ENCODE results near the gene ADAM23.

Gene ADAM23

DNA sequence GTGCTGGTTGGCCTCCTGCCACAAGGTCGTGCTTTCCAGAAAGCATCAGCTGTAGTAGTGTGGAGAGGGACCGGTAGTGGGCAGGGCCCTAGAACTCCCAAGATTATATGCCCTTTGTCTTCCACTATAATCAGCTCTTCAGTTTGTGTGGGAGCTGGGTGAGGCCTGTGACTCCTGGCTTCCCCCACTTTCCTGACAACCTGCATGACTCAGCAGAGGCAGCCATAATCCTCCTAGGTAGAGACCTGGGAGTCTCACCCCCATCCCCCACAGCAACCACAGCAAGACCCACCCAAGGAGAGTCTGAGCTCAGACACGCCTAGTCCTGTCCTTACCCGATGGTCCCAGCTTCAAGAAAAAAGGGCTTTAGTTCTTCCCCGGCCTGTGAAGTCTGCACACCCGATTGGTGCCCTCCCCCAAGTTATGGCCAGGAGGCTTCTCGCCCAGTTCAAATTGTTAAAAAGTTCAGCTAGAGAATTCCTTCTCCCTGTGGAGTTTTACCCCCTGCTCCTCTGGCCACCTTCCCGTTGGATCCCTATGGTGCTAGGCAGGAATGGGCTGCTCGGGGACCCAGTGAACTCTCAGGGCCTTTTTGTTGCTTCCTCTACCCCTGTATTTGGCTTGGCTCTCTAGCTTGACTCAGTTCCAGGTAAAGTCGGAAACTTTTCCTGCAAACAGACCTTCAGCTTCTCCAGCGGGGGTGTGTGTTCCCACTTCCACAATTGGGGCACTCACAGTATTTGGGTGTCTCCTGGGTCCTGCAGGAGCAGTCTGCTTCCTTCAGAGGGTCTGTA lies 141.2 kb downstream of the ADAM23 start:
- Mint-ChIP-seq H3K27ac (no peak overlapping the region), H3K9me3 (no peaks in the 10 kb centered on the region), H3K4me1 (ENCODE audit: low read depth) (no peaks in the 10 kb centered on the region), H3K36me3 (ENCODE audit: low read depth) (no peaks in the 10 kb centered on the region), H3K27me3 (ENCODE audit: low read depth) (peaks cover 15% of the 10 kb centered on the region), H3K4me3 (no peak overlapping the region)
- DNase-seq (ENCODE audit: low spot score) = no peak

DNA sequence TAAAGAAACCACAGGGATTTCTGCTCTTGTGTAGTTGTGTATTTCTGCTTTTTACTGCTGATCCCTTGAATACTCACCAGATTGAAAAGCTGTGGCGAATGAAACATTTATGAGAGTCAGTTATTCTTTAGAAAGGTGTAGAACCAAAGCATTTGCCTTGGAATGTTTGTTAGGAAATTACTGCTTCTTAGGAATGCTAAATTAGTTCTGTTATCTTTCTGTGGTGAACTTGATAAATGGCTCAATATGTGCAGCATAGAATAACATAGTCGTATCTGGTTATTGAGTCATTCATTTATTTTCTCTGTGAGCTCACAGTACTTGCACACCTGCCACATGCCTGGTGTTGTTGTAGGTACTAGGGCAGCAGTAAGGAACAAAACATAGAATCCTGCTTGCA lies 142.0 kb downstream of the ADAM23 start:
- Mint-ChIP-seq H3K27ac (no peak overlapping the region), H3K36me3 (ENCODE audit: low read depth) (no peaks in the 10 kb centered on the region), H3K27me3 (ENCODE audit: low read depth) (peaks cover 15% of the 10 kb centered on the region), H3K4me1 (ENCODE audit: low read depth) (no peaks in the 10 kb centered on the region), H3K9me3 (no peaks in the 10 kb centered on the region), H3K4me3 (no peak overlapping the region)
- DNase-seq (ENCODE audit: low spot score) = no peak

DNA sequence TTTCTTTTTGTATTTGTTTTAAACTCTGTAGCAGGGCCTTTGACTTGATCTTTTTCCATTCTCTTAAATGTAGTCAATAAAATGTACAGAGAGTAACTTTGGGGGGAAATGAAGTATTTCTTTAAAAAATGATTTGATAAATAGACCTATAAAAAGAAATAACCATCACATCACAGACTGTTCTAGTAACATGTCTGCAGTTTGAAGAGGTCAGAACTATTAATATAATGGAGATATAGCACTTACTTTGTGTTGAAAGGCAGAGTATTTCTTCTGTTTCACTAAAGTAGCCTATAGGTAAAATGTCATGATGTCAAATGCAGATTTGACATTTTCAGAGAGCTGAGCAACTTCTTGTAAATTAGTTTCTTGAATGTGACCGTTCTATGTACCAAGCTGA lies 143.3 kb downstream of the ADAM23 start:
- DNase-seq (ENCODE audit: low spot score) = no peak
- Mint-ChIP-seq H3K36me3 (ENCODE audit: low read depth) (no peaks in the 10 kb centered on the region), H3K27ac (no peak overlapping the region), H3K4me1 (ENCODE audit: low read depth) (no peaks in the 10 kb centered on the region), H3K27me3 (ENCODE audit: low read depth) (peaks cover 8% of the 10 kb centered on the region), H3K9me3 (no peaks in the 10 kb centered on the region), H3K4me3 (no peak overlapping the region)

DNA sequence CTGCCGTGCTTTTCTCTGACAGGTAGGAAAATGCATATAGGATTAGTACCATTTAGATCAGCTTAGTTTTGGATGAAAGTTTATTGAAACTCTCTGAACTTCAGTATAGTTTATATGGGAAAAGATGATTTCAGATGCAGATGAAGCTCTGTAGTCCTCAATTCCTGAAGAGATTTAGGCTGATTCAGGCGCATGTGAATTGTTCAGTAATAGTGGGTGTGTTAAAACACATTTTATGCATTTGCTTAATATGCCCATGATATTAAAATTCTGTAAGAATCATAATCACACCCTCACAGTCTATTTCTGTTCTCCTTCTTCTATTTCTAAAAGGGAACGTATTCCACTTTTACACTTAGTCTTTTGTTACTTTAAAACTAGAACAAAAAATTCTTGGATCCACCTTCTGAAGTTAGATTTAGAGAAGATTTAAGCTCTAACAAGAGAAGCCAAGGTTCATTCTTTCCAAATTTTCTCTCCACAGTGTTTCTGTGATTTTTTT lies 154.4 kb downstream of the ADAM23 start:
- Mint-ChIP-seq H3K27me3 (ENCODE audit: low read depth) (peaks cover 3% of the 10 kb centered on the region), H3K4me1 (ENCODE audit: low read depth) (no peaks in the 10 kb centered on the region), H3K36me3 (ENCODE audit: low read depth) (no peaks in the 10 kb centered on the region), H3K27ac (no peak overlapping the region), H3K4me3 (no peak overlapping the region), H3K9me3 (no peaks in the 10 kb centered on the region)
- no peak for DNase-seq (ENCODE audit: low spot score)

DNA sequence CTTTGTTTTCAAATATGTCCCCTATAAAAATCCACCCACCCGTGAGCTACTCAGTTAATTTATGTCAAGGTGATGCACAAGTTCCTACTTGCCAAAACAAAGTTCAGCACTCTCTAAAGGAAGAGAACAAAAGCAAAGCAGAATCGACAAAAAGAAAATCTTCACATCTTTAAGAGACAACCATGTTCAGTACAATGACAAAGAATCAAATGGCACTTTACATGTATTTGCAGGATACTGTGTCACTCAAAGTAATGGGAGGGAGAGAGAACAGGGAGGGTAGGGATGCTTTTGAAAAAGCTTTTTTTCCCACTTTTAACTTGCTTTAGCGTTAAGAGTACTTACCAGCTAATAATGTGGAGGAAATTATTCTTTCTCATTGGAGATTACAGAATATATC lies 159.9 kb downstream of the ADAM23 start:
- no peak overlapping the region for H3K27ac Mint-ChIP-seq
- peaks cover 8% of the 10 kb centered on the region for H3K27me3 Mint-ChIP-seq (ENCODE audit: low read depth)
- H3K9me3 Mint-ChIP-seq = no peaks in the 10 kb centered on the region
- DNase-seq (ENCODE audit: low spot score) = no peak
- no peaks in the 10 kb centered on the region for H3K4me1 Mint-ChIP-seq (ENCODE audit: low read depth)
- no peak overlapping the region for H3K4me3 Mint-ChIP-seq
- H3K36me3 Mint-ChIP-seq (ENCODE audit: low read depth) = no peaks in the 10 kb centered on the region

DNA sequence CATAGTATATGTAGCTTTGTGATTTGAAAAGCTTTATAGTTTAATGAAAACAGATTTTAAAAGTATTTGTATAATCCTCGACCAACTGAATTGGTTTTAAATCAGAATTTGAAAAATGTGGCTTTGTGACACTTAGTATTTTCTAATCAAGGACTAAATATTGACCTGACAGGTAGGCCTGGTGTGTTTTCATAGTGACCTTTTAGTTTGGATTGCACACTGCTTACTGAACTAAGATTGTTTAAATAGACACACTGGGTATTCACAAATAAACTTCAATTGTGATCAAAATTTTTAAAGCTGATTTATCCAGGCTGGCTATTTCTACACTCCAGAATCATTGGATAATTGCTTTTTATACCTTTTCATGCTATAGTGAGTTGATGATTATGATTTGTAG lies 167.1 kb downstream of the ADAM23 start:
- Mint-ChIP-seq H3K4me3 (no peak overlapping the region), H3K36me3 (ENCODE audit: low read depth) (no peaks in the 10 kb centered on the region), H3K9me3 (no peaks in the 10 kb centered on the region), H3K4me1 (ENCODE audit: low read depth) (peaks cover 7% of the 10 kb centered on the region), H3K27me3 (ENCODE audit: low read depth) (peaks cover 8% of the 10 kb centered on the region), H3K27ac (no peak overlapping the region)
- DNase-seq (ENCODE audit: low spot score) = no peak

DNA sequence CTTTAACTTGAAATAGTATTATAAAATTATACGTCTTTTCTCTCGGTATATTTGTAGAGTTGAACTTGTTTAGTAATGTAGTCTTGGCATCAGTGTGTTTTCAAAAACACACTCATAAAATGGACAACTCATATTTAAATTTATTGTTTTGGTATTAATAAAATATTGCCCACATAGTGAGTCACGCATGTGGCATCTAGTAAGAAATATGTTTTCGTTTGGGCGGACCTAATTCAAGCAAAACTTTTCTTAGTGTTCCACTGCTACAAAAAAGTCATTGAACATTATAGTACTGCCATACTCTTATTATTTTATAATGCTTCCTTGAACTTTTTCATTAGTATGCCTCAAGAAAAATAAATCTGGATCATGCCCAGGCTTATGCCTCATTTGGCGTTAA lies 167.9 kb downstream of the ADAM23 start:
- Mint-ChIP-seq H3K4me3 (no peak overlapping the region), H3K27ac (no peak overlapping the region), H3K36me3 (ENCODE audit: low read depth) (no peaks in the 10 kb centered on the region), H3K9me3 (no peaks in the 10 kb centered on the region), H3K27me3 (ENCODE audit: low read depth) (peaks cover 4% of the 10 kb centered on the region), H3K4me1 (ENCODE audit: low read depth) (peaks cover 7% of the 10 kb centered on the region)
- DNase-seq (ENCODE audit: low spot score) = no peak

DNA sequence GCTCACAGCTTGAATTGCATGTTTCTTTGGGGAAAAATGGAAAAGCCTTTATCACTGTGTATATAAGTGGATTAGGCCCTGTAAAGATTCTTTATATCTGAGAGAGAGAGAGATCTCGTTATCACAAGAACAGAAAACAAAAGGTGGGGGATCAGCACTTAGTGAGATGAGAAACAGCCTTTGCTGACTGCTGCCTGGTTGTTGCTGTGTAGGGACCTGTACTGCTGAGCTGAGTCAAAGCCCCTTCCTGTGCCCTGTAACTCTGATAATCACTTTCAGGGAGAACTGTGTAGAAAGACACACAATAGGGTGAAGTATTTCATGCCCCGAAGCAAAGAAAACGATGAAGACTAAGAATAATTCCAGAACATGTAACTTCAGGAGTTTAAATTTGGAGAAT lies 168.4 kb downstream of the ADAM23 start:
- H3K9me3 Mint-ChIP-seq = no peaks in the 10 kb centered on the region
- no peak for DNase-seq (ENCODE audit: low spot score)
- H3K4me3 Mint-ChIP-seq = no peak overlapping the region
- no peaks in the 10 kb centered on the region for H3K36me3 Mint-ChIP-seq (ENCODE audit: low read depth)
- H3K27me3 Mint-ChIP-seq (ENCODE audit: low read depth) = peaks cover 4% of the 10 kb centered on the region
- peaks cover 7% of the 10 kb centered on the region for H3K4me1 Mint-ChIP-seq (ENCODE audit: low read depth)
- H3K27ac Mint-ChIP-seq = no peak overlapping the region

DNA sequence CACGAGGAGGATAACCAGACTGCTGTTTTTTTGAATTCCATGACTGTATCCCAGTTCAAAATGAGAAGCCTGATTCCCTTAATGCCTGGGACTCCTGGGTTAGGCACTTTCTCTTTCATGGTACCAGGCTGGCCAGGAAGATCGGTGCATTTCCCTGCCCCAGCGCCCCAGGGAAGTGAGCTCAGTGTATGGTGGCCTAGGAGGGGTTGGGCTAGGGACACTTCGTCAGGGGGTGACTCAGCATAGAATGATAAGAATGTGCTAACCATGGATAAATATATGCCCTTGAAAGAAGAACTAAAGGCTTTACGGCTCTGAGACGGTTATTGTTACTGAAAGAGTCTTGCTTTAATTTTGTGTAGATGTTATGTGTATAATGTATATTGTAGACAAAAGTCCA lies 171.5 kb downstream of the ADAM23 start:
- Mint-ChIP-seq H3K4me3 (no peak overlapping the region), H3K9me3 (no peaks in the 10 kb centered on the region), H3K36me3 (ENCODE audit: low read depth) (no peaks in the 10 kb centered on the region), H3K4me1 (ENCODE audit: low read depth) (peaks cover 3% of the 10 kb centered on the region), H3K27me3 (ENCODE audit: low read depth) (peaks cover 6% of the 10 kb centered on the region), H3K27ac (no peak overlapping the region)
- no peak for DNase-seq (ENCODE audit: low spot score)

DNA sequence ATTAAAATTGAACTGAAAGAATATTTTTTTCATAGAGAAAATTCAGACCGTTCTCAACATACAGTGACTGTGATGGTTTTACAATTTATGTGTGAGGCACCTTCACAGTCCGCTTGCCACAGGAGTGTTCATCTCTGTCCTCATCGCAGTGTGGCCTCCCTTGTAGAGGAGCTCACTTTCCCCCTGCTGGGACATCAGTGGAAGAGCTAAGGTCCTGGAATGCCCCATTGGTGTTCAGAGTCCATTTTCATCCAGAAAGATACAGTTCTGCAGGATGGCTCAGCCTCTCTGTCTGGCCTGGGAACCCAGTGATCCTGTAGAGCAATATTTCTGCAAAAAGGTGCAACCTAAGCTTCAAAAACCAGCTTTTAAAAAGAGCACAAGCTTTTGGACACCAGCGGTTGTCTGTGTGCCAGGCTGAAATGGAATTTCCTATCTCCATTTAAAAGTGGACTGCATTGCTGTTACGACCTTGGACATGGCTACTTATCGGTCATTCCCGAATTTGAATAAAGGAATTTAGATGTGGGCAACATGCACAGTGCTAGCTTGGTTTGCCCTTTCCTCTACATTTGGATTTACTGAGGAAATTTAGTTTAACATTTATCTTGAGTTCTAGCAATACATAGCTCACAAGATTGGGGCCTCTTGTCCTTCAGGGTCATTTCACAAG lies 172.2 kb downstream of the ADAM23 start:
- no peak for DNase-seq (ENCODE audit: low spot score)
- Mint-ChIP-seq H3K4me1 (ENCODE audit: low read depth) (no peaks in the 10 kb centered on the region), H3K36me3 (ENCODE audit: low read depth) (no peaks in the 10 kb centered on the region), H3K9me3 (no peaks in the 10 kb centered on the region), H3K27me3 (ENCODE audit: low read depth) (peaks cover 6% of the 10 kb centered on the region), H3K27ac (no peak overlapping the region), H3K4me3 (no peak overlapping the region)

DNA sequence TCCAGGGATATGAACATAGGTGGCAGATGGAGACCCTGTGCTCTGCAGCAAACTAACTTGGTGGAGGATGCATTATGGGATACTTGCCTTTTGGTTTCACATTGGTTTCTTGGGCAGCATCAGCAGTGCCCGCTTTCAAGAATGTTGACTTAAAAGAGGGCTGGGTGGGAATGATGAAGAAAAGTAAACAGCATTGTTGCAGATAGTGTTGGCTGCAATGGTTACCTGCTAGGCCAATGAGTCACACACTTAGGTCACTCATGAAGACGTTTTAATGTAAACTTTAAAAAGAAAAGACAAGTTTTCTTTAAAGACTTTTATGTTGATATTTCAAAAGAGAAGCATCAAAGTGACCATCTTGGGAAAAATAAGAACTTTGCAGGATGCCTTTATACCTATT lies 172.8 kb downstream of the ADAM23 start:
- H3K27ac Mint-ChIP-seq = no peak overlapping the region
- H3K27me3 Mint-ChIP-seq (ENCODE audit: low read depth) = peaks cover 6% of the 10 kb centered on the region
- no peaks in the 10 kb centered on the region for H3K36me3 Mint-ChIP-seq (ENCODE audit: low read depth)
- H3K9me3 Mint-ChIP-seq = no peaks in the 10 kb centered on the region
- no peaks in the 10 kb centered on the region for H3K4me1 Mint-ChIP-seq (ENCODE audit: low read depth)
- no peak overlapping the region for H3K4me3 Mint-ChIP-seq
- DNase-seq (ENCODE audit: low spot score) = no peak

DNA sequence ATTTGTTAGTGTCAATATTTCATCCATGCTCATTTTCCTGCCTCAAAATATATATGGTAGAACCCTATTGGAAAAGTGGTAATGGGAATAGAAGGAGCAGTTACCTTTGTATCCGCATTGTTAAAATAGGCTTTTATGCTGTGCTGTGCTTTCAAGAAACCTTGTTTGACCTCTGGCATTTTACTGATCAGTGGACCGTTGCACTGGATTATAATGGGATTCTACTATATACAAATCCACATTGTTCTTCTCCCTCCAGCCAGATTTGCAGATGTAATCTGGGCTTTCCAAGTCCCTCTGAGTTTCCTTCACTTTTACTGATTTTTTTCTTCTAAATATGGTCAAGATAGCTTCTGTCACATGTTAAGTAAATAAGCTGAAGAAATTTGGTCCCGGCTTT lies 175.7 kb downstream of the ADAM23 start:
- H3K27ac Mint-ChIP-seq = no peak overlapping the region
- no peak for DNase-seq (ENCODE audit: low spot score)
- H3K9me3 Mint-ChIP-seq = no peaks in the 10 kb centered on the region
- H3K36me3 Mint-ChIP-seq (ENCODE audit: low read depth) = no peaks in the 10 kb centered on the region
- H3K27me3 Mint-ChIP-seq (ENCODE audit: low read depth) = peaks cover 6% of the 10 kb centered on the region
- H3K4me3 Mint-ChIP-seq = no peak overlapping the region
- no peaks in the 10 kb centered on the region for H3K4me1 Mint-ChIP-seq (ENCODE audit: low read depth)

DNA sequence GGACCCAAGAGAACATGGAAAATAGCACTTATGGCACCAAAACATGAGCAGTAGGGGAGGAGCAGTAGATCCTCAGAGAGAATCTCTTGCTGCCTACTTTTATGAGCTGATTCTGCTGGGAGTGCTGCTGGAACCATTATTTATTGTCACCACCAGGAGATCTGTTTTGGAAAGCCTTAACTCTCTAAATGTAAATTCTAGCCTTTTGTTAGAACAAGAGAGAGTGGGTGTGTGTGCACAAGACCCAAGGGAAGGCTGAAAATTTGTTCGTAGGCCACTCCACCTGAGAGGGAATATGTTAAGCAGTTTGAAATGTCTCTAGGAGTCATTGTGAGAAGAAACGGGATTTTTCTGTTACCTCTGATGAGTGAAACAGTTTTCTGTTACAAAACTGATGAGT lies 182.8 kb downstream of the ADAM23 start:
- H3K36me3 Mint-ChIP-seq (ENCODE audit: low read depth) = no peaks in the 10 kb centered on the region
- H3K4me1 Mint-ChIP-seq (ENCODE audit: low read depth) = no peaks in the 10 kb centered on the region
- no peak overlapping the region for H3K27ac Mint-ChIP-seq
- no peaks in the 10 kb centered on the region for H3K9me3 Mint-ChIP-seq
- no peak overlapping the region for H3K4me3 Mint-ChIP-seq
- DNase-seq (ENCODE audit: low spot score) = no peak
- peaks cover 4% of the 10 kb centered on the region for H3K27me3 Mint-ChIP-seq (ENCODE audit: low read depth)

DNA sequence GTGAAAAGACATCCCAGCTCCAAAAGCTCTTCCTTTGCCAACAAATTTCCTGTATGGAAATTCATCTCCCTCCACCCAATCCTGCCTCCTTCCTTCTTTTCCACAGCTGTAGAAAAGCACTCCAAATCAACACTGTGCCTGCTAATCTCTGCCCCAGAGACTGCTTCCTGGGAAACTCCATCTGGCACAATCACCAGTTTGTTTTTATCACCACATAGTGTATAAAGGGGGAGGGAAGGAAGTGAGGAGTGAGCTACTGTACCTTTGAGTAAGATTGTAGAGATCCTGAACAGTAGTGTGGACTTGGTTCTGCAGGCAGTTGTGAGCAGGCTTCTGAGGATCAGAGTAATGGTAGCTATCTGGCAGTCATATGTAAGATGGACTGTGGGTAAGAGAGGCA lies 184.3 kb downstream of the ADAM23 start:
- Mint-ChIP-seq H3K27ac (no peak overlapping the region), H3K36me3 (ENCODE audit: low read depth) (no peaks in the 10 kb centered on the region), H3K27me3 (ENCODE audit: low read depth) (peaks cover 4% of the 10 kb centered on the region), H3K9me3 (no peaks in the 10 kb centered on the region), H3K4me1 (ENCODE audit: low read depth) (no peaks in the 10 kb centered on the region), H3K4me3 (no peak overlapping the region)
- DNase-seq (ENCODE audit: low spot score) = no peak
